ENCODE measurements around the gene SULF2.

Gene SULF2

GRCh38 chr20:47642118-47642517 lies 143.2 kb downstream of the SULF2 start:
- DNase-seq: no peak

DNA sequence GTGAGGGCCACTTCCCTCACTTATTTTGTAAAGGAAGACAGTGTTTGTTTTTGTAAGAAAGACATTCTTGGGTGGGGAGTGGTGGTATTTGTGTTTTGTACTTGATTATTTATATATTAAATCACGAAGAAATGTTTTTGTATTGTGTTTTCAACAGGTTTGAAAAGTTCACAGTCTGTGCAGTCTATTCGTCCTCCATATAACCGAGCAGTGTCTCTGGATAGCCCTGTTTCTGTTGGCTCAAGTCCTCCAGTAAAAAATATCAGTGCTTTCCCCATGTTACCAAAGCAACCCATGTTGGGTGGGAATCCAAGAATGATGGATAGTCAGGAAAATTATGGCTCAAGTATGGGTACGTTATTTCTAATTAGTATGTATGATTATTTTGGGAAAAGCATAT lies 146.4 kb downstream of the SULF2 start:
- no peak for DNase-seq

DNA sequence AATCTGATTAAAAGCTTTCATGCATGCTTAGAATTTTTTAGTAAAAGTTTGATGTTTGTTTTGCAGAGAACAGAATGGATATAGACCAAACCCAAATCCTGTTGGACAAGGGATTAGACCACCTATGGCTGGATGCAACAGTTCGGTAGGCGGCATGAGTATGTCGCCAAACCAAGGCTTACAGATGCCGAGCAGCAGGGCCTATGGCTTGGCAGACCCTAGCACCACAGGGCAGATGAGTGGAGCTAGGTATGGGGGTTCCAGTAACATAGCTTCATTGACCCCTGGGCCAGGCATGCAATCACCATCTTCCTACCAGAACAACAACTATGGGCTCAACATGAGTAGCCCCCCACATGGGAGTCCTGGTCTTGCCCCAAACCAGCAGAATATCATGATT lies 150.0 kb downstream of the SULF2 start:
- no peak for DNase-seq

DNA sequence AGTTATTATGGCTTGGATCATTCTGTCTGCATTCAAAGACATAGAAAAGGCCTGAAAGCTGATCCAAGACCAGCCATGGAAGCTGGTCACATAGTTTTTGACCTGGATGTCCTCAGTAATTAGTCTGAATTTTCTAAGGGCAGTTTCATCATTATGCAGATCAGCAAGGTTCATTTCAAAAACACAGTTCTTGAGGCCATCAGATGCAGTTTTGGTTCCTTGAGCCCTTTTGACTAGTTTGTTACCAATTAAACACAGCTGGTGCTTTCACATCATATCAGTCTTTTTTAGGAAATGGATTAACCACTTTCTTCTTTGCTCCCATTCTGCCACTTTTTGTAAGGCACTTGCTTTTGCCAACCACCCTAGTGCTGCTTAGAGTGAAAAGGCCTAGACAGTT lies 154.2 kb downstream of the SULF2 start:
- DNase-seq: no peak

GRCh38 chr20:47629907-47630306 lies 155.4 kb downstream of the SULF2 start:
- no peak for DNase-seq

- no peak for DNase-seq
Observed at GRCh38 chr20:47627540-47627939, 157.7 kb downstream of the SULF2 start.

DNA sequence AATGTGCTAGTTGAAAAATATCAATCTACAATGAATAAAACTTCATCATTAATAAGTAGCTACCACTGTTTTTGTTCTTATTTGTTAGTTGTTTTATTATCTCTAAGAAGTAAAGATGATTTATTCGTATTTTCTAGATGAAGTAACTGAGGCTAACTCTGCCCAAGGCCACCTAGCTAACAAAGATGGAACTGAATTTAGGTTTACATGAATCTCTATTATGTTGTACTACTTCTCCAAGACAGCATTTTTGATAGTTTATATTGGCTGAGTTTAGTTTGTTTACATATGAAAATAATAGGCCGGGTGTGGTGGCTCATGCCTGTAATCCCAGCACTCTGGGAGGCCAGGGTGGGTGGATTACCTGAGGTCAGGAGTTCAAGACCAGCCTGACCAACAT lies 162.1 kb downstream of the SULF2 start:
- DNase-seq: no peak

- DNase-seq: no peak
Observed at GRCh38 chr20:47622118-47622665, 163.1 kb downstream of the SULF2 start.

GRCh38 chr20:47620808-47621805 lies 164.2 kb downstream of the SULF2 start:
- peak; percentile 76 for DNase-seq

GRCh38 chr20:47618479-47618878 lies 166.8 kb downstream of the SULF2 start:
- no peak for DNase-seq

DNA sequence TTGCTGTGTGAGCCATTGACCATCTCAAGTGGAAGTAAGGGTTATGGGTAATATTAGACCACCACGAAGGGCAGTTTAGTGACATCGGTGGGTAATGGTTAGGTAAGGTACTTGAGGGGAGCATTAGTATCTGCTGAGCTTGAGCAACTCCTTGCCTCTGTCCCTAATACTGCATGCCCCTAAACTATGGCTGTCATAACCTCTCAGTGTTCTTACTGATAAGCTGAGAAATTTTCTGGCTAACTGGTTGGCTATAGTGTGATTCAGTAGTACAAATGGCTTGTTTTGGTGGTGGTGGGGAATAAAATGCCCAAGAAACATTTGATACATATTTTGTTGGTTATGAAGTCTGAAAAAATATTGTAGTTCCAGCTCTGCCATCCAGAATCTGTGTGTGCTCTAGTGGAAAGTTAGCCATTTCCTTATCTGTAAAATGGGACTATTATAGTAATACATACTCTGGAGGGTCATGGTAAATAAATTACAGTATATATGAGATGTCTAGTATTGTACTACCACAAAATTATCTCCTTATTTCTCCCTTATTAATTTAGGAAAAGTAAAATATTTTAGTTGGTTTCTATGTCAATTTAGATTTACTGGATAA lies 170.5 kb downstream of the SULF2 start:
- DNase-seq: no peak

DNA sequence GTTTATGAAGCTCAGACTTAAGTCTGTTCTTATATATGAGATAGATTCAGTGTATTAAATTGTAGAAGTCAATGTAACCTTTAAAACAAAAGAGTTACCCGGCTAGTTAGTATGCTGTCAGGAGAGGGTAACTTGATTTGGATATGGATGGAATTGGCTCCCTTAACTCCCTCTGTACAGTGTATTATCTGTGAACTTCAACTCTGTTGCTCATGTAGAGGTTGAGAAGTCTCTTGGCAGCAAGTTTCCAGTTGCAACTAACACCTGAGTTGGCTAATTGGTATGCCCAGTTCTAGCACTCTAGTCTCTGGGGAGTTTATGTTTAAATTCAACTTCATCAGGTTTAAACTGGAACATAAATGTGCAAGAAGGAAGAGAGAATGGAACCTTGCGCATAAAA lies 172.6 kb downstream of the SULF2 start:
- no peak for DNase-seq

DNA sequence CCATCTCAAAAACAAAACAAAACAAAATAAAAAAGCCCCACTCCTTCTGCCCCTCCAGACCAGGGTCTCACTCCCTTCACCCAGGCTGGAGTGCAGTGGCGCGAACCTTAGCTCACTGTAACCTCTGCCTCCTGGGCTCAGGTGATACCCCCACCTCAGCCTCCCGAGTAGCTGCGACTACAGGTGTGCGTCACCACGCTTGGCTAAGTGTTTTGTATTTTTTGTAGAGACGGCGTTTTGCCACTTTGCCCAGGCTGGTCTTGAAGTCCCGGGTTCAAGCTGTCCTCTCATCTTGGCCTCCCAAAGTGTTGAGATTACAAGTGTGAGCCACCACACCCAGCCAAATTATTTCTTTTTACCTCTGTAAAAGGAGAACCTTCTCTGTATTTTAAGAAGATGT lies 173.5 kb downstream of the SULF2 start:
- no peak for DNase-seq

DNA sequence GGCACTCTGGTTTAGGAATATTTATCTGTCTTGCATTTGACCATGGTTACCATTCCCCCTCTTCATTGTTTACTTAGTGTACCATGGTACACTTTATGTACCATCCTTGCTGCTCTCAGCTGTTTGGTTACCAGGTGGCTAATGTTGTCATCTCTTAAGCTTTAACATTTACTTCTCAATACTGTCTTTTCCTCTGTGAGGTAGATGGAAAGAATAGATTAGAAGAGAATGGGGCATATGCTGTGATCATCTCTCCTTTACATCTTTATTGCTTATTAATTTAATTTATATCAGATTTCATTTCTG lies 174.4 kb downstream of the SULF2 start:
- DNase-seq: no peak

- DNase-seq: no peak
Observed at GRCh38 chr20:47610247-47610944, 174.9 kb downstream of the SULF2 start.

- DNase-seq: no peak
Observed at GRCh38 chr20:47609001-47609400, 176.3 kb downstream of the SULF2 start.

Measured in NCI-H1092 treated with DMSO at 0.1 percent for 48 hours (cell line).